G401.6 (cell line): ENCODE measurements around the gene HES5.
"Not testable (repeated sequence)": the region's sequence is repeated elsewhere in the genome, so short reads cannot be mapped to it uniquely, and the experiment has no call there.

Source experiments
- FAIRE-seq: peaks from 2 replicates; lab custom pipeline; 2012; peaks lifted over from hg19 to GRCh38; lab: Jason Lieb, UNC

The HES5 gene

GRCh38 chr1:2560299-2561073, 30.4 kb upstream of the HES5 start:
- FAIRE-seq, result no peak

- FAIRE-seq, result no peak
Measured at GRCh38 chr1:2559509-2560298, 29.6 kb upstream of the HES5 start.

- FAIRE-seq, result no peak
Measured at GRCh38 chr1:2558861-2559260, 28.8 kb upstream of the HES5 start.

GRCh38 chr1:2558420-2558819, 28.4 kb upstream of the HES5 start:
- FAIRE-seq, result no peak

- FAIRE-seq, result no peak
Measured at GRCh38 chr1:2557482-2558400, 27.7 kb upstream of the HES5 start.

GRCh38 chr1:2556678-2557481, 26.8 kb upstream of the HES5 start:
- FAIRE-seq, result no peak

- FAIRE-seq, result no peak
Measured at GRCh38 chr1:2556277-2556677, 26.2 kb upstream of the HES5 start, which contains the start of gene TNFRSF14. Gene TNFRSF14 (plus strand): TSS chr1:2556371. CDS start chr1:2556665, 294 bp downstream.

- no peak for FAIRE-seq
Measured at GRCh38 chr1:2555634-2556276, 25.7 kb upstream of the HES5 start.

GRCh38 chr1:2554621-2555387, 24.7 kb upstream of the HES5 start:
- FAIRE-seq, result no peak

GRCh38 chr1:2553871-2554620, 24.0 kb upstream of the HES5 start:
- no peak for FAIRE-seq

GRCh38 chr1:2553076-2553475, 23.0 kb upstream of the HES5 start:
- FAIRE-seq, result not testable (repeated sequence)

- no peak for FAIRE-seq
Measured at GRCh38 chr1:2552189-2552588, 22.1 kb upstream of the HES5 start.

GRCh38 chr1:2551544-2551943, 21.5 kb upstream of the HES5 start:
- FAIRE-seq, result not testable (repeated sequence)

- not testable (repeated sequence) for FAIRE-seq
Measured at GRCh38 chr1:2550309-2550861, 20.3 kb upstream of the HES5 start.

GRCh38 chr1:2549367-2550029, 19.4 kb upstream of the HES5 start:
- not testable (repeated sequence) for FAIRE-seq

- no peak for FAIRE-seq
Measured at GRCh38 chr1:2548068-2548589, 18.1 kb upstream of the HES5 start.

- no peak for FAIRE-seq
Measured at GRCh38 chr1:2547210-2548067, 17.4 kb upstream of the HES5 start.
